Activated CD4-positive, alpha-beta T cell treated with anti-CD3 and anti-CD28 coated beads for 1 hour (primary cell): ENCODE measurements around the gene SORD.
"Not testable (repeated sequence)": the region's sequence is repeated elsewhere in the genome, so short reads cannot be mapped to it uniquely, and the experiment has no call there.

Experiments
- DNase-seq: peaks from one replicate; pipeline ENCODE4 v3.0.0-alpha.2; 2020

The SORD gene

DNA sequence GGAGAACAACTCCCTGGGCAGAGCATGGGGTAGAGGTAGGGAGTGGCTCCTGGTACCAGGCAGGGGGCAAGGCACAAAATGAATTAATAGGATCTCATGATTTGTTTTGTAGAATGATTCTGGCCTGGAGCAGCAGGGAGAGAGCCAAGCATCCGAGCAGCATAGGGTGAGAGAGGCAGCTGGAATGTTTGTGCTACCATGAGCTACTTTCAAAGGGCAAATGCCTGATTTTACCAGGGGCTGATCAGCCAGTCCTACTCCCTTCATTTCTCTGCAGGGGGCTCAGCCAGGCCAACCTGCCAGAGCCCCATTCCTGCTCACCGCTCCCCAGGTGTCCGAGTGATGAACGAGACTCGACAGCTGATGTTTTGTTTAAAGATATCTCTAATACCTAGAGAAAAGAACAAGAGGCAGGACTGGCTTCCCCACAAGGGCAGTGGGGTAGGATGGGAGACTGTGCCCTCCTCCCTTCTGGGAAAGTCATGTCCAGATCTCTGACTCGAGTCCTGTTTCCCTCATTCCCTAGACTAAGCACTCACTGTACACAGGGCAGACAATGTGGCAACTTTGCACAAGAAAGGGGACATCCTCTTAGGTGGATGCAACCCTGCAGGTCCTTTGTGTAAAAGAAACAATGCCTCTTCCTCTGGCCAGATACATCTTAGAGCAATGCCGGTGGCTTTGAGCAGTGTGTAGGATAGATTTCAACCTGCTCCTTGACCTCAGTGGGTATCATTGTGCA lies 78.1 kb downstream of the SORD start:
- no peak for DNase-seq

DNA sequence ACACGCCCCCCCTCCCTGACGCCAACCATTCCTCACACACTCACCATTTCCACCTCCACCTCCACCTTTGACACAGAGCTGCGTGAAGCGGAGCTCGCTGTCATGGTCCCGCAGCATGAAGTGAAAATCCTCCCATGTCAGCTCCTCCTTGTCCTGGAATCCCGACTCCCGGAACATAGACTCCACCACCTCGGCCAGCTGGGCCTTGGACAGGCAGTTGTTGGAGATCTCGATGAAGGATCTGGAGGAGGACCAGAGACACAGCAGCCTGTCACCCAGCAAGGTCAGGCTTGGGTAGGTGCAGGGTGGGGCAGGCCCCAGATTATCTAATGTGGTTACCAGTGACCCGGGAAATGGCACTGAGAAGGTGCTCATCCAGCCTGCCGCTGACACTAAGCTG lies 78.8 kb downstream of the SORD start:
- DNase-seq = no peak

DNA sequence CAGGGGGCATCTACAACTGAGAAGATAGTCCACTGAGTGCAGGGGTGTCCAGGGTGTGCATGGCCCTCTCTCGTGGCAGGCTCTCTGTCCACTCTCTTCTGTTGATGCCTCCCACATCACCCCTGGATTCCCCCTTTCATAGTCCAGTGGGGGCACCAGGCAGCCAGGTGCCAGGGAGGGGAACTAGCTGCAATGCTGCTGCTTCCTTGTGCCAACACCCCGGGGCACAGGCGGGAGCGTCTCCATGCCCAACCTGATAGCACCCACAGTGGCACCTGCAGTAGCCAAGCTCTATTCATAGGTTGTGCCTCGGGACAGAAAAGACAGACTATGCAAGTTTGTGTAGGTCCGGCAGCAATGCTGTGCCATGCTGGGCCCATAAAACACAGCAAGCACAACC lies 79.2 kb downstream of the SORD start:
- DNase-seq = no peak

DNA sequence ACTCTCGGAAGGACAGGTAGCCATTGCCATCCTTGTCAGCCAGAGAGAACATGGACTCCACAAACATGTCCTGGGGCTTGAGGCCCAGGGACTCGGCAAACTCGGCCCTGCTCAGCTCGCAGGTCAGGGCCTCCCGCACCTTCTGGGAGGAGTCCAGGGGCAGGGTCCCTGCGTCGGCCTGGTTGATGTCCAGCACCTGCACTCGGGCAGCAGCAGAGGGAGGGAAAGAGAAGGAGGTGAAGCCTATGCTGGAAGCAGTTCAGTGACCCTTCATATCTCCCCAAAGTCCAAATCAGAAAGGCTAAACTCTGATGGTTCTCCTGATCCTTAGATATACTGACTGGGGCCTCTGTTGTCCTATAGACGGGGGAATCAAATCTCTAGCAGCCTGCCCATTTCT lies 81.2 kb downstream of the SORD start:
- not testable (repeated sequence) for DNase-seq

DNA sequence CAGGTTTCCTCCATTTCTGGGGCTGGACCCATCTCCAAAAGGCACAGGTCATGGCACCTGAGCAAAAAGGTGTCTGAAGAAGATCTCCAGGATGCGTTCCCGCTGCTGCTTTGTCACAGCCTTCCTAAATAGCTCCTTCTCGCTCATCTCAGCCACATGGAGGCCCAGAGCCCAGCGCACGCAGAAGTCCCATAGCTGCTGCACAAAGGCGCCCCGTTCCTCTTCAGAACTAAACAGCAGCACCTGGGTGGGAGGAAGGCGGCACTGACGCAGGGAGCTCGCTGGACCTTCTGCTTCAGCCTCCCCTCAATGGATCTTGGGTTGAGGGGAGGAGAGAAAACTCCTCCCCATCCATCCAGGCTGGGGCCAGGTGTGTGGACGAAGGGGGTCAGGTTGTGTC lies 82.6 kb downstream of the SORD start:
- DNase-seq = no peak

DNA sequence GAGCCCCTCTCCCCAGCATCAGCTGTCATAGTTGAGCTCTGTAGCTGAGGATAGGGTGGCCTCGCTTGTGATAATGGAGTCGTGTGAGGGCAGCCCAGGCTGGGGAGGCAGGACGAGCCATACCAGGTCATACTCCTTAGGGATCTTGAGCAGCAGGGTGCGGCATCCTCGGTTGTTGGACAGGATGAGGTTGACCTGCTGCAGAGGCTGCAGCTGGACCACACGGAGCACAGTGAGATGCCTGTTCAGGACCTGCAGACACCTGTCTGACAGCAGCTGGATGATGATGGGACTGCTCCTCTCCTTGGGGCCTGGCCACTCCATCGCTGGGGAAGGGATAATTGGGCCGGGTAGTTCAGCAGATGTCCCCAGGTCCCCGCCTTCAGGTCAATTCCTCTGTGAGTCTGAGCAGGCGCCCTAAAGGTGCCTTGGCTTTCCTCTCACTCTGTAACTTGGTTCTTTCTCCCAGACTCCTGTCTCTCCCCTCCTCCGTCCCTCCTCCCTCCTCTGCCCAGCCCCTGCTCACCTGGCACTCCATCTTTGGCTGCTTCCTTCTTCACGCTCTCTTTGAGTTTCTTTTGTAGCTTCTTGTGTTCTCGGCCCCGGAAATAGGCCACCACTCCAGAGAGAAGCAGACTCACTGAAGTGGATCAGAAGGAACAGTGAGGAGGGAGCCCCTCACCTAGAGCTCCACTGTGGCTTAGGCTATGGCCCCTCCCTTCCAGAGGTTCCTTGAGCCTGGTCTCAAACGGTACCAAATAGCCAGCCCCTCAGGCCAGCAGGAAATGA lies 83.2 kb downstream of the SORD start:
- no peak for DNase-seq

DNA sequence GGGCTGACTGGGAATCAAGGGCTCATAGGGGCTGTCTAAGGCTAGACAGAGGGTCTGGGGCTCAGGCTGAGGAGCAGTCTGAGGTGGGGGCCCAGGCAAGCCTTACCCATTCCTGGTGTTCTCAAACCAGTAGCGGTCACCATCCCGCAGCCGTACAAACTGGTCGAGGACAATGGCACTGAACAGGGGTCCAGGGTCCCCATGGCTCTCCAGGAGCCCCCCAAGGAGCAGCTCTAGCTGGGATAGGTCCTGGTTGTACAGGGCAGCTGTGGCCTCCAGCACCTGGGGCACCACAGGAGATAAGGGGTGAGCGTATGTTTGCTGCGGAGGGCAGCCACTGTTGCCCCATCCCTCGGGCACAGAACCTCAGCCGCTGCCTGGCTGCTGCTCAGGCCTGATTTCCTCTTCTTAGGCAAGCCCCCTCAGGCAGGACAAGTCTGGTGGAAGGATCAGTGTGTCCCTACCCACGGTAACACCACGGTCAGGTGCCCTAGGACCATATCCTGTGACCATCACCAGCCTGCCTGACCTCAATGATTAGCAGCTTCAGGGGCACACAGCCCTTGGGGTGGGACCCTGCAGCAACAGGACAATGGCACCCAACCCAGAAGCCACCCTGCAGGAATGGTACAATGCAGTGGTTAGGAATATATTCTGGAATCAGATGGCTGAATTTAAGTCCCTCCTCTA lies 85.1 kb downstream of the SORD start:
- no peak for DNase-seq

DNA sequence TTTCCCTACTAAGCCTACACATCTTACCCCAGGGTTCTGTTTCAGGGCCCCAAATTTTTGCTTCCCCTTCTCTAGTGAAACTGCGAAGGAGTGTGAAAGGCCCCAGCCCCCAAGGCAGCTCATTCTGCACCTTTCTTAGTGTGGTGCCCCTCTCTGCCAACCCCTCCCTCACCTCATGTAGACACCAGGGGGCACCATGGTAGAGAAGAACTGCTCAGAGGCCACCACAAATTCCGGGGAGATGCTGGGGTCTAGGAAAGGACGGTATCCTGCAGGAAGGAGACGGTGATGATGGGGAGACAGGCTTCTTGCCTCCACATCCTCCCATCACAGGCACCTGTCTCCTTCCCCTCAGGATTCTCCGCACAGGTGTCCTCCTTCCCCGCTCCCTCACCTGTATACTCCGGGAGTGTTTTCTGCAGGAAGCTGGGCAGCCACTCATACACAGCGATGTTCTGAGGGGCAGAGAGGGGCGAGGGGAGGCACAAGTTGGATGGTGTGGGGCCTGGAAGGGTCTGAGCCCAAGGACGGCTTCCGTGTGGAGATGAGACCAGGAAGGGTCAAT lies 87.3 kb downstream of the SORD start:
- DNase-seq = no peak

DNA sequence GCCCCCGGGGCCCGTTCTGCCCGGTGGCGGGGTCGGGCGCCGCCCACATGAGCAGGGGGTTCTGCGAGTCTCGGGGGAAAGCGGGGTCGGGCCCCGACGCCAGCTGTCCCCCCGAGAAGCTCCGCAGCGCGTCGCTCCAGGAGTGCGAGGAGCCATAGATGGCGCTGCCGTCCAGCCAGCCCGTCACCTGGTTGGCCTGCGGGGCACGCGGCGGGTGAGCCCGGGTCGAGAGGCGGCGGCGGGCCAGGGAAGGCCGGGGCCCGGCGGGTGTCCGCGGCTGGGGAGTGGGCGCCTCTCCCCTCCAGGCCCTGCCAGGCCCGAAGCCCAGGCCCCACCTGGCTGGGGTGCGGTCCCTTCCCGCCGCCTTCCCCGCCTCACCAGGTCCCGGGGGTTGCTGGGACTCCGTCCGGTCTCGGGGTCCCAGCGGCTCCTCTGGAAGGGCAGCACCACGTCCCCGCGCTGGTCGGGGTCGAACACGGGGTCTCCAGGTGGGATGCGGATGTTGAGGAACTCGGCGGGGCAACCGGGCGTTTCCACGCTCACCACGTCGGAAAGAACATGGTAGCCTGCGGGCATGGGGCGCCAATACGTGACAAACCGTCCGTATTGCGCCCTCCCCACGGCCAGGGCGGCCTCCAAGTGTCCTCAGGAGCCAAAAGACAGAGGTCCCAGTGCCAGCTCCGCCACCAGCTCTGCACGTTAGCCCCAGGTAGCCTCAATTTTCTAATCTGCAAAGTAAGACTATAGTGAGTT lies 88.6 kb downstream of the SORD start:
- DNase-seq = no peak

DNA sequence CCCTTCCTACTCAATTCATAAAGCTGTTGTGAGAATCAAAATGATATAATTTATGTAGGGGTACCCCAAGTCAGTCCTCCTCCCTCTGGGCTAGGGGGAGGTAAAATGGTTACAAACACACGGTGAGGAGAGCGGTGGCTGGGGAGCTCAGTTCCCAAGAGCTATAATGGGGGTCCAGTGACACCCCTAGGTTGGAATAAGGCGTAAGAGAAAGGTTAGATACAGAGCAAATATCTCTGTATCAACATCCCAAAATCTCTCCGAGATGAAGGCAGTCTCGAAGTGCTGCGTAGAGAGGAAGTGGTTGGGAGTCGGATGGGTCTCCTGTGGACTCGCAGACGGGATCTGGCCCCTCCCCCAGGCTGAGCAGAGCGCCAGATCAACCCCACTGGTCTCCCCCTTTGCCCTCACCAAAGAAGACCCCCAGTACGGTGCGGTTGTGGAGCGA lies 89.2 kb downstream of the SORD start:
- no peak for DNase-seq

DNA sequence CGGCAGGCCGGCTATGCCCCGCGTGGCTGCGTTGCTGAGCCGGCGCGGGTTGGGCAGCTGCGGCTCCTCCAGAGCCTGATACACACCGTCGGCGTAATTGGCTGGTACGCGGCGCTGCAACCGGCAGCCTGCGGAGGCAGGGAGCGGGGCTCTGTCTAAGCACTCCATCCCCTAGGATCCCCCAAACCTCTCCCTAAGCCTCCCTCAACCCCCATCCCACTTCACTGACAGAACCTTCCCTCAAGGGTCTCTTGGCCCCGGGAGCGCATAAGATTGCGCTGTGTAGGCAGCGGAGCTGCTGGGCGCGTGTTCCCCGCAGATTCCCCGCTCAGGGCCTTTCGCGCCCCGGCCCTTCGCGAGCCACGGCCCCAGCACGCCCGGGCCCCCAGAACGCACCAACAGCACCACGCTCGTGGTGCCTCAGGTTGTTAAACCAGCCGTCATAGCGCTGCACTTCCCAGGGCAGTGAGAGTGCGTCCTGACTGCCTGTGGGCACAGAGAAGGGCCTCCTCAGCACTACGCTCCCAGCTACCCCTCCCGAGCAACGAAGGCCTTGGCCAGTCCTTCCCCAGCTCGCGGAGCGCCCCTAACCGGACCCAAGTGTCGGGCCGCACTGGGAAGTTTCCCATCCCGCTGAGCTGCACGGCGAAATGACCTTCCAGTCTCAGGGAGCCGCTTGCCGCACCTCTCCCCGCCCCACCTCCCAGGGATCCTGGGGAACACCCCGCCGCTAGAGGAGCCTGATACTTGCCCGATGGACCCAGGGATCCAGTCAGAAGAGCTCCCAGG lies 89.8 kb downstream of the SORD start:
- no peak for DNase-seq

DNA sequence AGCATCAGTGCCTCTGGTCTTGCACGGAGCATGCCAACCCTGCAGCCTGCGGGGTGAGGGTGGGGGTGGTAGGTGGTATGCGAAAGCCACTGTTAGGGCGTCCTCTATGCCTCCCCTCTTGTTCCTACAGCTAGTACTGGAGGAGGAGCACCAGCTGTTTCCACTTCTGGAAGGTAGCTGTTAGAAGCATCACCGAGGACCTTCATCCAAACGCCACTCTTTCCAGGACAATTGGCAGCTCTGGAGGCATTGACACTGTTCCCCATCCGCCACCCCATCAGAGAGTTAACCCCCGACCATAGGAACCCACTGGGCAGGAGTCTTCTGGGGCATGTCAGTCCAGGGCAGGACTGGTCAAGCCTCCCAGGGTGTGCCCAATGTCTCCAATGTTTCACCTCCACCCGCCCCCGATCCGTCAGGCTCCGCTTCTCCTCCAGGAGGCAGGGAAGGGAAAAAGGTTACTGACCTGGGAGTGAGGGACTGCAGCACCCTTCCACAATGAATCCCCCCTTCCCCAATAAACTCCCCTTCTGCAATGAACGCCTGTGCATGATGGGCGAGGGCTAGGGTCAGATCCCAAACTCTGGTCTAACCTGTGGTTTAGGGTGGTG lies 90.5 kb downstream of the SORD start:
- DNase-seq = no peak

DNA sequence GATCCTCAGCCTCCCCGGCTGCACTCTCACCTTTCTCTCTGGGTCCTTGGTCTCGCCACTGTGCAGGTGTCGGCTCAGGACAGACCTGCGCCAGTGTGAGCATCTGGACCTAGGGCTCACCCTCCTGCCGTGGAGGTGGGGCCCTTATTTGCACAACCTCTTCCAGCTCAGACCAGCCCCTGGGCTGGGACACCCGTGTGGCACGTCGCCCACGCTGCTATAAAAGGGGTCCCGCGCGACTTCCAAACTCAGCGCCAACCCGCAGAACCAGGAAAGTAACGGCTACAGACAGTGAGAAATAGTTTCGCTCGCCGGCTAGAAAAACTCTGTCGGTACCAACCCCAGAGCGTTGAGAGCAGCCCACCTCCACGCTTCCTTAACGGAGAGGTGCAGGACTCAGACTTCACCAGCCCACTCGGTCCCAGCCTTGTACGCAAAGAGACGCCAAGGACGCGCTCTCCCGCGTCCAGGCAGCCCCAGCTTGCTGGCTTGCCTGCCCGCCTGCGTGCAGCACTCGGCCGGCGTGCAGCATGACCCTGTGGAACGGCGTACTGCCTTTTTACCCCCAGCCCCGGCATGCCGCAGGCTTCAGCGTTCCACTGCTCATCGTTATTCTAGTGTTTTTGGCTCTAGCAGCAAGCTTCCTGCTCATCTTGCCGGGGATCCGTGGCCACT lies 91.2 kb downstream of the SORD start, which contains the start of the genes DUOX2 and DUOXA2:
Gene DUOX2 (minus strand): TSS at position 97 of the 675 bp plus-strand sequence. CDS start 761 bp downstream, outside the sequence.
Gene DUOXA2 (plus strand): TSS at position 251 of the 675 bp plus-strand sequence. CDS start 280 bp downstream, at position 531.
- no peak for DNase-seq

DNA sequence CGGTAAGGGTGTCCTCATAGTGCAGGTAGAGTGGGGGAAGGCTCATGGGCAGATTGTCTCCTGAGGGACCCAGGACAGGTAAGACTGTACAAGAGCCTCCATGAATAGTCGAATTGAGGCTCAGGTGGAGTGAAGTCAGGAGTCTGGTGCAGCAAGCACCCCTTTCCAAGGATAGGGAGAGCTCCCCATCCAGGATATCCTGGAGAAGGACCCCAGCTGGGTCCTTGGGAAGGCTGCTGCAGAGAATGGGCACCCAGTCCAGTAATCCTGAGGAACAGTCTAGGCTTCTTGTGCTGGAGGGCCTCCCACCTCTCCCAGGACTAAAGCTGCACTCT lies 91.7 kb downstream of the SORD start:
- no peak for DNase-seq

DNA sequence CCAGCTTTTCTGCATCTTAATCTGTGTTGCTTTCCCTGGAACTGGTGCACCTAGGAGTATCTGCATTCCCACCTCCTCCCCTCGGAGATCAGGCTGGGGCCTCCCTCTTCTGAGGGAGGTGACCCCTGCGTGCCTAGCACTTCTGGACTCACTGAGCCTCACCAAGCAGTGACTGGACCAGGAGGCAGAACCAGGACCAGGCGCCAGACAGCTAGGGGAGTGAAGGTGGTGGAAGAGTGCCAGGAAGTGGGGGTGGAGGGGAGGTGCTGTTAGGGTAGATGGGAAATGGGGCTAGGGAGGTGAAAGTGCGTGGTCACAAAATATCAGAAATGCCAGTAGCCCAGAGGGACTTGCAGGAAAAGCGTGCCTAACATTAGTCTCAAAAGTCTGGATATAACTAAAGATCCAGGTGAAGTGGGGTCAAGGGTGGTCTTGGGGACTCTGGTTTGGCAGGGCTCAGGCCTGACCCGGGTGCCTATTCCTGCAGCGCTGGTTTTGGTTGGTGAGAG lies 92.4 kb downstream of the SORD start:
- no peak for DNase-seq

DNA sequence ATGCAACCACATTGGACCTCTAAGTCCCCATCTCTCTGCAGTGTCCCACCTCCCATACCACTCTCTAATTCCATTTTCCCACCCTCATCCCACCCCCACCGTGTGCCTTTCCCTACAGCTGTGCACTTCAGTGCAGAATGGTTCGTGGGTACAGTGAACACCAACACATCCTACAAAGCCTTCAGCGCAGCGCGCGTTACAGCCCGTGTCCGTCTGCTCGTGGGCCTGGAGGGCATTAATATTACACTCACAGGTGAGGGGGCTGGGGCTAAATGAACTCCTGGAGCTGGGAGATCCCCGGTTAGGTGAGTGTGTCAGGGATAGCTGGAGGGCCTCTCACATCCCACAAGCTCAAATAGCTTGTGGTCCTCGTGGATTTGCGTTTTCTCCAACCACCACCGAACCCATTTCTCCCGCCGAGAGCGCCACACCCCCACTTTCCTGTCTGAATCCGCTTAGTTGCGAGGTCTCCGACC lies 93.0 kb downstream of the SORD start:
- no peak for DNase-seq

DNA sequence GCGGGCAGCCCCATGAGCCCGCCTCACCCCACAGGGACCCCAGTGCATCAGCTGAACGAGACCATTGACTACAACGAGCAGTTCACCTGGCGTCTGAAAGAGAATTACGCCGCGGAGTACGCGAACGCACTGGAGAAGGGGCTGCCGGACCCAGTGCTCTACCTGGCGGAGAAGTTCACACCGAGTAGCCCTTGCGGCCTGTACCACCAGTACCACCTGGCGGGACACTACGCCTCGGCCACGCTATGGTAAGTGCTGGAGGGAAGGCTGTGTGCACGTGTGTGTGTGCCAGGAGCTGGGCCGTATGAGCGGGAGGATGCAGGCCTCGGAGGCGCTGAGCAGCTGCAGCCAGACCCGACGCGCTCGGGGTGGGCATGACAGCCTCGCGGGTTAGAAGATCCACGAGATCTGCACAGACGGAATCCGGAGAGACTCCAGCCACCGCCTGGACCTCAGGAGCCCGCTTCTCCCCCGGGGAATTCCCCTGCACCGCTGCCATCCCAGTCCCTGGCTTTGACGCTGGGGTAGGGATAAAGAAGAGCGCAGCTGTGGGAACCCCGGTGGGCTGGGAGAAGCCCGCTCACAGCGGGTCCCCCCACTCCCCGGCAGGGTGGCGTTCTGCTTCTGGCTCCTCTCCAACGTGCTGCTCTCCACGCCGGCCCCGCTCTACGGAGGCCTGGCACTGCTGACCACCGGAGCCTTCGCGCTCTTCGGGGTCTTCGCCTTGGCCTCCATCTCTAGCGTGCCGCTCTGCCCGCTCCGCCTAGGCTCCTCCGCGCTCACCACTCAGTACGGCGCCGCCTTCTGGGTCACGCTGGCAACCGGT lies 93.7 kb downstream of the SORD start:
- DNase-seq = no peak

DNA sequence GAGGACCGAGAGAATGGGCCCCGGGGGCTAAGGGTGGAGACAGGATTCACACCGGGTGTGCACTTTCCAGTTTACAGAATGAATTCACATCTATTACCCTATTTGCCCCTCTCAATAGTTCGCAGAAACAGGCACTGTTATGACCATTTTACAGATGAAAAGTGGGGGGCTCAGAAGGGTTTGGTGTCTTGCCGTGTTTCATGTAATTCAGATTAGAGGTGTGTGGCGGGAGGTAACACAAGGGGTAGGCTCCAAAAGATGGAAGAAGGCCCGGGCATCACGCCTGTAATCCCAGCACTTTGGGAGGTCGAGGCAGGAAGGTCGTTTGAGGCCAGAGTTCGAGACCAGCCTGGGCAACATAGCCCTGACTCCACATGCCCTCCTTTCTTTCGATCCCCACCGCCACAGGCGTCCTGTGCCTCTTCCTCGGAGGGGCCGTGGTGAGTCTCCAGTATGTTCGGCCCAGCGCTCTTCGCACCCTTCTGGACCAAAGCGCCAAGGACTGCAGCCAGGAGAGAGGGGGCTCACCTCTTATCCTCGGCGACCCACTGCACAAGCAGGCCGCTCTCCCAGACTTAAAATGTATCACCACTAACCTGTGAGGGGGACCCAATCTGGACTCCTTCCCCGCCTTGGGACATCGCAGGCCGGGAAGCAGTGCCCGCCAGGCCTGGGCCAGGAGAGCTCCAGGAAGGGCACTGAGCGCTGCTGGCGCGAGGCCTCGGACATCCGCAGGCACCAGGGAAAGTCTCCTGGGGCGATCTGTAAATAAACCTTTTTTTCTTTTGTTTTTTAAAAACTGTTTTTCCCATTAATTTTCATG lies 94.5 kb downstream of the SORD start:
- no peak for DNase-seq
